Fibroblast of skin of left biceps (primary cell): ENCODE measurements around the gene BTG1.

ENCODE experiments used
- DNase-seq, 2 experiments: peaks; one replicate each; pipeline ENCODE4 v3.0.0-alpha.2; 2013; ENCODE audit warnings: low read depth in 2 of 2

The BTG1 gene

GRCh38 chr12:92133795-92134637 is 11.6 kb downstream of the BTG1 start:
- no peak for DNase-seq

GRCh38 chr12:92133171-92133570 is 12.5 kb downstream of the BTG1 start:
- no peak for DNase-seq

DNA sequence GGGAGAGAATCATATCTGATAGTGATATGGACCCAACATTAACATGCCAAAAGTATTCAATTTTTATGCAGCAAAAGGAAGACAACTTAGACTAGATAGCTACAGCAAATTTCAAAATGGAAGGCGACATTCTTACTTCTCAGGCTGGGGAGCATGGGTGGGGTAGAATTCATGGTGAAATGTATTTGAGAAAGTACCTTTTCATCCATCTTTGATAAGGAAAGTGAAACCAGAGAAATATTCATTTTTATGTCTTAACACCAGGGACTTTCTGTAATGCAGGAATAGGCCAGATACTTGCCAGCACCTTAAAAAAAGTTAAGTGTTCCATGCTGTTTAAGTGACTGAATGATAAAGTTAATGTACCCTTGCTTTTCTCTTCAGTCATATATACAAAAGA is 13.4 kb downstream of the BTG1 start:
- DNase-seq = no peak

GRCh38 chr12:92130999-92131398 is 14.6 kb downstream of the BTG1 start:
- no peak for DNase-seq

- DNase-seq = no peak
Observed at GRCh38 chr12:92129609-92130008, 16.0 kb downstream of the BTG1 start.

DNA sequence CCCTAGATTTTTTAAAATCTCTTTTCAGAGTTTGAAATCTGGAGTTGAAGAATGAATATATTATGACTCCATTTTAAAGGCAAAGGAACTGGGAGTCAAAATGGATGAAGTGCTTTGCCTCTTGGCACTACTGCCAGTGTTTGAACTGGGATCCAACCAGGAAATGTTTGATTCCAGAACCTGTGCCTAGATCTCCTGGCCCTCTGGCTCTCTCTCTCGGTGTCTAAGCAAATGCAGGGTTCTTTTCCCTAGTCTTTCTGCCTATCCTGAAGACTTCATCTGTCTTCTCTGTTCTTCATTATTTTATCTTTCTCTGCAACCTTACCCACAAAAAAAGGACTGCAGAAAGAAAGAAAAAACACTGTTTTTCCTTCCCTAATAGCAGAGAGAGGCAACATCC is 17.0 kb downstream of the BTG1 start:
- DNase-seq = no peak

DNA sequence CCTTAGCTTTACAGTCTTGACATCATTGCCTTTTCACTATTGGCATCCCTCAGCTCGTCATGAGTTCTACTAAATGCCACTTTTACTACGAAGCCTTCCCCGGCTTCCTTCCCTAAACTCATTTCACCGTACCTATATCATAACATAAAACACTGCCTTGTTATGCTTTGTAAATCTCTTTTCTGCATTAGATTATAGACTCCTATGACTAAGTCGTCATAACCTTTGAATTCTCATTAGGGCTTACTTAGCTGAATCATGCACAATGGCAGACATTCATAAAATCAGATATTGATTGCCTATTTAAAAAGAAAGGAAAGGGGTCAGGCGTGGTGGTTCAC is 21.0 kb downstream of the BTG1 start:
- no peak for DNase-seq

DNA sequence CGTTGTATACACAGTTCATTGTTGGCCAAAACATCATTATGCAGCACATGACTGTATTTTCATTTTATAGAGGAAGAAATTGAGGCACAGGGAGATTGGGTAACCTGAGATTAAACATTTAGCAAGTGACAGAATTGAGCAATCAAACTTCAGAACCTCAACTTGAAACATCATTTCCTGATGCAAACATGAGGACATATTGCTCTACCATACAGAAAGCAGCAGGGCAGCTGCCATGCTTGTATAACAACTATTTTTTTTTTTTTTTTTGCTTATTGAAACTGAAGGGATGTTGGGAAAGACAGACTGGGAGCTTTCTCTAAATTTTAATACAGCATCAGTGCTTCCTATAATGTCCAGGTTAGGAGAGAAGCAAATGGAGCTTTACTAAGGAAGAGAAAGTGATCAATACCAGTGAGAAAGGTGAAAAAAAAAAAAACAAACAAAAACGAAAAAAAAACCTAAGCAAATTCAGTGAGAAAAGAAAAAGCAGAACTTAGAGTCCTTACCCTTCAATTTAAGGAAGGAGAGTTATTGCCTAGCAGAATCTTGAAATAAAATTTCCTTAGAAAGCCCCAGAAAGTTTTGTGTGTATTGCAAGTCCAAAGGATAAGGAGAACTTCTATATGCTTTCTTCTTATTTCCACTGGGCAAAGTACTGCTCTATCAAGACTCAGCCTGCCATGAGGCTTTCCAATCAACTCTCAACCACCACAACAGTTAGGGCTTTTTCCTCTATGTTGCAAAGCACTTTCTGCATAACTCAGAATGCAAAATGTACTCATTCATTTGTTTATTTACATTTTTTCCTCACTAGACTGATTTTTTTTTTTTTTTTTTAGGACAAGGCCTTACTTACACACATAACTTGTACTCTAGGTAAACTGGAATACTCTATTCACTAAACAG is 21.6 kb downstream of the BTG1 start:
- no peak for DNase-seq

DNA sequence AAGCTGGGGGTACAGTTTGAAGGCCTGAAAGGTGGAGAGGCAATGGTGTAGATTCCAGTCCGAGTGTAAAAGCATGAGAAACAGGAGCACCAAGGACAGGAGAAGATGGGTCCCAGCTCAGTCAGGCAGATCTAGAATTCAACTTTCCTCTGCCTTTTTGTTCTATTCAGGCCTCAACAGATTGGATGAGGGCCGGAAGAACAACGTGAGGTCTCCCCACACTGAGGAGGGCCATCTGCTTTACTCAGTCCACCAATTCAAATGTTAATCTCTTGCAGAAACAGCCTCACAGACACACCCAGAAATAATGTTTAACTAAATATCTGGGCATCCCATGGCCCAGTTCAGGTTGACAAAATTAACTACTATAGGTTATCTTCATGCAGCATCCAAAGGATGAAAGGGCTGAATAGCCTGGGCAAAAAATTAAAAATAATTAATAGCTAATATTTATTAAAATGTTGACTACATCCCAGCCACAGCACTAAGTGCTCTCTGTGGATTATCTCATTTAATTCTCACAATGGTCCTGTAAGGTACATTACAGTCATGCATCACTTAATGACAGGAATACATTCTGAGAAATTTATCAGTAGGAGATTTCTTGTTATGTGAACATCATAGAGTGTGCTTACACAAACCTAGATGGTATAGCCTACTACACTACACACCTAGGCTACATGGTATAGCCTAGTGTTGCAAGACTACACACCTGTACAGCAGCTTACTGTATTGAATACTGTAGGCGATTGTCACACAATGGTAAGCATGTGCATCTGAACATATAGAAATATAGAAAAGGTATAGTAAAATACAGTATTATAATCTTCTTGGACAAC is 22.5 kb downstream of the BTG1 start:
- DNase-seq = no peak

DNA sequence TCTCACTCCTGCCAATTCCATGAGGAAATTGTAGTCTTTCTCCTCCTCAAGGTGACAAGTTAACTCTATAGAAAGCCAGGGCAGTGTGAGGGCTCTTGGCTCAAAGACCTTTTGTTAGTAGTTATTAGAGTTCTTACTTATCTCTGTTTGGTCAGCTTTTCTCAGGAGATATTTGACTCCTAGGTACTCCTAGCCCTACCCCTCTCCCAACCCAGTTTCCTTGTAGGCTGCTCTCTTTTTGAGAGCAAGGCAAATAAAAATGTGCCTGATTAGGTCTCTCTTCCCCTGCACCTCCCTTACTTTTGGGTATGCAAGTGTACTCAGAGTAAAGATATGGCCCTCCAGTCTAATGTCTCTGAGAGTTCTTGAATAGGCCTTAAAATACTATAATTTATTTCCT is 23.8 kb downstream of the BTG1 start:
- DNase-seq = no peak

GRCh38 chr12:92118826-92119536 is 26.7 kb downstream of the BTG1 start:
- DNase-seq = no peak

DNA sequence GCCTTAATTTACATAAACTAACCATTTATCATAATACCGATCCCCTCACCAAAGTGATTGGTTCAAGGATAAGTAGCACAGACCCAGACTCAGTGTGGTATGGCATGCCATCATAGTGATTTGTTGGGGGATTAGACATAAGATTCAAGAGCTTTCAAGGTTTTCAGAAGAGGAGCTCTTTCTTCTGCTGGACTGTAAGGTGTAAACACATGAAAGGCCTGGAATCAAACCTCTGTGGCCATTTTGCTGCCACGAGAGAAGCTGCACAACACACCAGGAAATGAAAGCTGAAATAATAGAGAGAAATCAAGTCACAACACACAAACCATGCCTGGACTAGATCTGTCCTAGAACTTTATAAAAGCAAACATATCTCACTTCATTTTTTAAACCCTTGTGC is 30.8 kb downstream of the BTG1 start:
- no peak for DNase-seq

DNA sequence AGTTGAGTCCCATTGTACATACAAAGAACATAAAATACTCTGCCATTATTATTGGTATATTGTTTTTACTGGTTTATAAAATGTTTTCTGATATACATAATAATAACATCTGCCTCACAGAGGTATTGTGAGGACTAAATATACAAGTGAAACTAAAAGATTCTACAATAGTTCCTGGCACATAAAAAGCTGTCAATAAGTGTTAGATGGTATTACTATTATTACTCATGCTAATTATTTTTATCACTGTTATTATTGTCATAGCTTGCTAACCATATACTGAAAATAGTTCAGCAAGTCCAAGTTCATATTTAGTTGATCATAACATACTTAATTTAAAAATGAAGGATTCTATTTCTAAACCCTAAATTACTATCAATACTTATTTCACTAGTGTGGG is 34.4 kb downstream of the BTG1 start:
- no peak for DNase-seq

DNA sequence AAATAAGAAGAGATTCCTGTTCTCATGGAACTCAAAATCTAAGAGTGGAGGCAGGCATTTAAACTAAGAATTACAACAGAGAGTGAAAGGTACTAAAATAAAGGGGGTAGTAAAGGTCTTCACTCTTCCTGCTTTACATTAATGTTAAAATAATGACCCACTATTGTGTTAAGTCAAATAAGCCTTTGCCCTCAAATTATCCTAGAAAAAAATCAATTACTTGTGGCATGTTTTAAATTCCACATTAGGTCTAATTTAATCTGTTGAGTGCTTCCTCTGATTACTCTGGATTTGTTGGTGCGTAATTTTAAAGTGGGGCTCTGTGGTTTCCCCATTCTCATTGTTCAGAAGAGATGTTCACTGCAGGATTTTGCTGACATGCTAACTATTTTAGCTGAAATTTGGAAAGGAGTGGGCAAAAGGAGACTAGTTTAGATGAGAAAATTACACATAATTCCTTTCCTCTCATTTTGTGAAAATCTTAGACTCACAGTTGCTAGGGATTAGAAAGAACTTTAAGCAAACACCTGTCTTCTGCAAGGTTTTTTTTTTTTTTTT is 35.5 kb downstream of the BTG1 start:
- DNase-seq = no peak

GRCh38 chr12:92109613-92110012 is 36.0 kb downstream of the BTG1 start:
- no peak for DNase-seq

- peak; percentile 50 to 60 for DNase-seq
Observed at GRCh38 chr12:92108651-92109050, 37.0 kb downstream of the BTG1 start.

- DNase-seq = no peak
Observed at GRCh38 chr12:92107621-92108131, 38.0 kb downstream of the BTG1 start.

DNA sequence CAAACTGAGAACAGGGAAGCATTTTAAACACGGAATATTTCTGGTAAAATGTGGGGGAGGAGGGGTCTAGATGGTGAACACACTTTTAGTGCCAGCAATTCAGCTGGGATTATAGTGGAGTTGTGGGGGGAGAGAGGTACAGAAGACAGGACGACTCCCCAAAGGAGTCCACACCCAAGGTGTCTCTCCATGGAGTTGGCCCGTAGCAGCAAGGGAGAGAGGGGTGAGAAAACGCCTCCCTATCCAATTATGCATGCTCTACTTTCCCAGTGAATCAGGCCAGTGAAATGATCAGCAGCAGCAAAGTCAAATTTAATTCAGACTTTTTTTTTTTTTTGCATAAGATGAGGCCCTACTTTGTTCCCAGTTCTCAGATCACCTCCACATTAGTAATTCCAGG is 38.6 kb downstream of the BTG1 start:
- DNase-seq = no peak

DNA sequence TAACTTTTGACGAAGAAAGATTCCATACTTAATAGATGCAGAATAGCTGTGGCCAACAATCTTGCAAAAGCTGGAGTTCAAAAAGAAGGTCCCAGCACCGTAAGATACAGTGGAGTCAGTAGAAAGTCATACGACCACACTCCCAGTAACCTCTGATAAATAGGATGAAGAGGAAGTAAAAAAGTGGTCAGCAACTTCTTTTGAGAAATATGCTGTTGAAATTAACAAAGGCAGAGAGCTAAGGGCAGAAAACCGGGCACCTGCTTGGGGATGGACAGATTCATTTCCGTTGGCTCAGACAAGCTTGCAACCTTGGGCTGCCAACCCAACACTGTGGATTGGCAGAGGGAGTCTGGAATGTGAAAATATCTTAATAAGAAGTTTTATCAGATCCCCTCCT is 40.0 kb downstream of the BTG1 start:
- DNase-seq = no peak

GRCh38 chr12:92105110-92105509 is 40.5 kb downstream of the BTG1 start:
- DNase-seq = no peak

DNA sequence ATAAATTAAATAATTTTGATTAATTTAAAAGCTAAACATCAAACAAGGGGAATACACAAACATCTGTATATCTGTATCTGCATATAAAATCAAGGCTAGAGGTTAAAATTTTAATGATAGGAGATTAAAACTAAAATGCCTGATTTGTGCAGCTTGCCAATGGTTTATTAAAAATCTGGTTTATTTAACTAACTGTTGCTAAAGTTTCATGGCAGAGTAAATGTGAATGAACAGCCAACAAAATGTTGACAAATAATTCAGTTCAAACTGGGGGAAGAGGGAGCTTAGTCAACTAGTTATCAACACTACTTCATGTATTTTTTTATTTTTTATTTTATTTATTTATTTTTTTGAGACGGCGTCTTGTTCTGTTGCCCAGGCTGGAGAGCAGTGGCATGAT is 43.0 kb downstream of the BTG1 start:
- no peak for DNase-seq
